ENCODE data around the gene ADAMTS2.

The ADAMTS2 gene

DNA sequence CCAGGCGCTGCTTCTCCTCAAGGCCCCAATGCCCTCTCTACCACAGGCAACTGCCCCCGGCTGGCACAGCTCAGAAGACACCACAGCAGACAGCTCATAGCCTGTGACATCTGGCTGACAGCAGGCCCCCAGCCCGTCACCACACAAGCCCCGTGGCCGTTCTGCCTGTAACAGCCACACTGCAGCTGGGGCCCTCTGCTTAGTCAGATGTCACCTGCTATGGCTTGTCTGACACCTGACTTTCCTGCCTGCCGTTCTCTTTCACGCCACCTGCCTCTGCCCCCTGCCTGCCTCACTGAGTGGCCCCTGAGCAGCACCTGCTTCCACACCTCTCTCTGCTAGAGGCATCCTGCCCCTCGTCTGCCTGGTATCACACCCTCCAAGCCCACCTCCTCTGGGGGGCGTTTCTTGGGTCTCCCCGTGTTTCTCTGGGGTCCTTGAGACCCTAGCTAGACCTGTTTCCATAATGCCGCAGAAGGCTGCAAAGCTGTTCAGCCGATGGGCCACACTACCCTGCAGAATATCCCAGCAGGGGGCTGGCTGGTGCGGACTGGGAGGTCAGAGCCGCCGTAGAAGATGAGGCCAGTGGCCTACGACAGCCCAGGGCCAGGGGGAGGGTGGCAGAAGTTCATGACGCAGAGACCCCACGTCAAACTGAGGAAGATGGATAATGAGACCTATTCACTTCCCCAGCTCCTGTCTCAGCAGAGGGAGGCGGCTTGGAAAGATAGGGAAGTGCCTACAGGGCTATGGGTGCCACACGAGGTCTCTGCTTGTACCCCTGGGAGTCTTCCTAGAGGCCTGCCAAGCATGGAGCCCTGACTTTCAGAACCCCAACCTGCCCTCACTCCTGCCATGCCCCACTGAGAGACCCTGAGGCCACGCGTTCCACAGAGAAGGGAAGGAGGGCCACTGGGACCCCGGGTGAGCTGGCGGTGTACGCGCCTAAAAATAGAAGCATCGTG is 190.0 kb downstream of the ADAMTS2 start:
- peaks cover 30% of the 10 kb centered on the region for H3K9me3 Mint-ChIP-seq
- TF ChIP-seq, protein P1, sequence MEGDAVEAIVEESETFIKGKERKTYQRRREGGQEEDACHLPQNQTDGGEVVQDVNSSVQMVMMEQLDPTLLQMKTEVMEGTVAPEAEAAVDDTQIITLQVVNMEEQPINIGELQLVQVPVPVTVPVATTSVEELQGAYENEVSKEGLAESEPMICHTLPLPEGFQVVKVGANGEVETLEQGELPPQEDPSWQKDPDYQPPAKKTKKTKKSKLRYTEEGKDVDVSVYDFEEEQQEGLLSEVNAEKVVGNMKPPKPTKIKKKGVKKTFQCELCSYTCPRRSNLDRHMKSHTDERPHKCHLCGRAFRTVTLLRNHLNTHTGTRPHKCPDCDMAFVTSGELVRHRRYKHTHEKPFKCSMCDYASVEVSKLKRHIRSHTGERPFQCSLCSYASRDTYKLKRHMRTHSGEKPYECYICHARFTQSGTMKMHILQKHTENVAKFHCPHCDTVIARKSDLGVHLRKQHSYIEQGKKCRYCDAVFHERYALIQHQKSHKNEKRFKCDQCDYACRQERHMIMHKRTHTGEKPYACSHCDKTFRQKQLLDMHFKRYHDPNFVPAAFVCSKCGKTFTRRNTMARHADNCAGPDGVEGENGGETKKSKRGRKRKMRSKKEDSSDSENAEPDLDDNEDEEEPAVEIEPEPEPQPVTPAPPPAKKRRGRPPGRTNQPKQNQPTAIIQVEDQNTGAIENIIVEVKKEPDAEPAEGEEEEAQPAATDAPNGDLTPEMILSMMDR (IDR thresholded peaks at IDR 0.05), result no peak
- peaks cover 25% of the 10 kb centered on the region for H3K36me3 Mint-ChIP-seq (ENCODE audit: low read depth)
- peaks cover 6% of the 10 kb centered on the region for H3K27me3 Mint-ChIP-seq (ENCODE audit: low read depth, poor library complexity)
- no peak overlapping the region for H3K4me3 Mint-ChIP-seq
- H3K27ac Mint-ChIP-seq, result no peak overlapping the region
- H3K4me1 Mint-ChIP-seq, result peaks cover 4% of the 10 kb centered on the region
- DNase-seq, result no peak

DNA sequence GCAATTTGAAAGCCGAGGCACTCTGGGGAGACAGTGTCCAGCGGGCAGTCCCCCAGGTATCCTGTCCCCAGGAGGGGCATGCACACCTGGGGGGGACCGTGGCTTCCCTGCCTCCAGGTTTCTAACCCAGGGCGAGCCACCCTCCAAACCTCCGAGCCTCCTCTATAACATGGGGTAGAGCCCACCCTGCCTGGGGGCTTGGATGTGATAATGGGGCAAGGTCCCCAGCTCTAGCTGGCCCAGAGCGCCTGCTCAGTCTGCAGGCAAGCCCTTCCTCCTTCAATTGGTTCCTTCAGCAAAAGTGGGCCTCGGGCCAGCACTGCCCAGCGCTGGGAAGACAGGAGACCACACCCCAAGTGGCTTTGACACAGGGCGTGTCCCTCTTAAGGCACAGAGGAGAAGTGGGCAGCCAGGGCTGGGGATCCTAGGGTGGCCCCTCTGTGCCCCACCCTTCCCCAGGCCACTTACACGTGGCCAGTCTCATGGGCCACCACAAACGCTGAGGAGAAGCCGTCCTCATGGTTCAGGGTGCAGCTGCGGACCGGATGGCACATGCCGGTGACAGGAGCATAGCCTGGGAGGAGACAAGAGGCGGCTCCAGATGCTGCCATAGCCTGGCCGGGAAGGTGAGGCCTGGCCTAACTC is 190.8 kb downstream of the ADAMTS2 start:
- Mint-ChIP-seq H3K4me1 (peaks cover 4% of the 10 kb centered on the region), H3K4me3 (no peak overlapping the region), H3K27me3 (ENCODE audit: low read depth, poor library complexity) (peaks cover 6% of the 10 kb centered on the region), H3K9me3 (peaks cover 22% of the 10 kb centered on the region), H3K36me3 (ENCODE audit: low read depth) (peaks cover 27% of the 10 kb centered on the region), H3K27ac (no peak overlapping the region)
- TF ChIP-seq, protein P1 (IDR thresholded peaks at IDR 0.05), result no peak
- no peak for DNase-seq

DNA sequence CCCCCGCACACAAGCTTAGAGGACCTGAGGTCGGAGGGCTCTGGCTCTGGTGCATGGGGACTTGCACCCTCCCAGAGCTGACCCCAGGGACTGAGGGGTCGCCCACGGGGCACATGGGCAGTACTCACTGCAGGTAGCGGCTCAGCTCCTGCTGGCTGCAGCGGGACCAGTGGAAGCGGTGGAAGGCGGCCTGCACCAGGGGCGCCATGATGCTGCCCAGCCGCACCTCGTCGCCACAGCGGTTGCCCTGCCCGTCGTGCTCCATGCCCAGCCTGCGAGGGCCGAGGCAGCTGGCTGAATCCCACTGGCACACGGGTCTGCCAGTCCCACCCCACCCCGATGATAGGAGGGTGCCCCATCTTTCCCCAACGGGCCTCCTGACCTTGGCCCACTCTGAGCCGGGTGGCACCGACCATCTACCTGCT is 191.3 kb downstream of the ADAMTS2 start:
- no peak overlapping the region for H3K27ac Mint-ChIP-seq
- TF ChIP-seq, protein P1 (IDR thresholded peaks at IDR 0.05), result no peak
- peaks cover 21% of the 10 kb centered on the region for H3K9me3 Mint-ChIP-seq
- H3K36me3 Mint-ChIP-seq (ENCODE audit: low read depth), result peaks cover 27% of the 10 kb centered on the region
- H3K4me3 Mint-ChIP-seq, result no peak overlapping the region
- DNase-seq, result no peak
- H3K4me1 Mint-ChIP-seq, result peaks cover 4% of the 10 kb centered on the region
- H3K27me3 Mint-ChIP-seq (ENCODE audit: low read depth, poor library complexity), result peaks cover 6% of the 10 kb centered on the region

DNA sequence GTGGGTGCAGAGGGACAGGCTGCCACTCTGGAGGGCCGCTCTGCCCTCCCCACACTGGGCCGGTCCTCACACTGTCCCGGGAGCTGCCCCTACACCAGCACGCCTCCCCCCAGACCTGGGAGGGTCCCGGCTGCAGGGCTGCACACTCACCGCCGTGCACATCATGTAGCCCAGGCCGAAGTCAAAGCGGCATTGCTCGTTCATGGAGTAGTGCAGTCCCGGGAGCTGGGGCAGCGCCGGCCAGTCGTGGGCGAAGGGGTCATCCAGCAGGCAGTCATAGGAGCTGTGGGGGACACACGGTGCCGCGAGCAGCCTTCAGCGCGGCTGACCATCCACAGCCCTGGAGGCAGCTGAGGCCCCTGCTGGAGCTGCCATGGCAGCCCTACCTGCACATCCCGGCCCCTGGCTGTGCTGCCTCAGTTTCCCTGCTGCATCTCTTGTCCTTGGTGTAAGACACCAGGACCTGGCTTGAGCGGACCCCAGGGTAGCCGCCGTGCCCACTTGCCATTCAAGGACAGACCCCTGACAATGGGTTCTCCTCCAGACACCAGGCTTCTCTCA is 191.8 kb downstream of the ADAMTS2 start:
- peaks cover 3% of the 10 kb centered on the region for H3K27me3 Mint-ChIP-seq (ENCODE audit: low read depth, poor library complexity)

DNA sequence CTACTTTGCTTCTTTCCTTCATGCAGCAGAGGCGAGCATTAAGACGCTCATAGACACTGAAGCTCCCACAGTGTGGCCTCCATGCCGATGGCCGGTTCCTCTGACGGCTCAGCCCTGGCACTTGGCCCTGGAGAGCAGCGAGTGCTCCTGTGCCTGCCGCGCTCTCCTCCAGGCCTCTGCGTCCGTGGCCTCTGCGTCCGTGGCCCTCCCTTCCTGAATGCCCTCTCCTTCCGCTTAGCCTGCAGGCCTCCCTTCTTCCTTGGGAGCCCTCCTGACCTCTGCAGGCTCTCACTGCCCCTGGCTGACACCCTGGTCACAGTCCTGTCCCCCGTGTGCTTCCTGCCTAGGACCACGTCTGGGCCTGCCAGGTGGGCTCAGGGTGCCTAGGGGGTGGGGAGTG is 192.3 kb downstream of the ADAMTS2 start:
- Mint-ChIP-seq H3K9me3 (peaks cover 13% of the 10 kb centered on the region), H3K27me3 (ENCODE audit: low read depth, poor library complexity) (peaks cover 3% of the 10 kb centered on the region), H3K4me1 (peaks cover 4% of the 10 kb centered on the region), H3K27ac (no peak overlapping the region), H3K4me3 (no peak overlapping the region), H3K36me3 (ENCODE audit: low read depth) (peaks cover 21% of the 10 kb centered on the region)
- no peak for DNase-seq
- TF ChIP-seq, protein P1 (IDR thresholded peaks at IDR 0.05), result no peak

More for the DNA sequence above, 191.8 kb downstream of the ADAMTS2 start:
- Mint-ChIP-seq H3K9me3 (peaks cover 18% of the 10 kb centered on the region), H3K27ac (no peak overlapping the region), H3K36me3 (ENCODE audit: low read depth) (peaks cover 25% of the 10 kb centered on the region), H3K4me3 (no peak overlapping the region), H3K4me1 (peaks cover 4% of the 10 kb centered on the region)
- no peak for DNase-seq
- TF ChIP-seq, protein P1 (IDR thresholded peaks at IDR 0.05), result no peak
